ENCODE results near the gene OLIG2. TPM values are rescaled to one million over a fixed set of nuclear protein-coding genes. Genes with fewer than 3 reads are reported as not detected.

OLIG2 gene
- polyA plus RNA-seq, 3 donors: not detected

DNA sequence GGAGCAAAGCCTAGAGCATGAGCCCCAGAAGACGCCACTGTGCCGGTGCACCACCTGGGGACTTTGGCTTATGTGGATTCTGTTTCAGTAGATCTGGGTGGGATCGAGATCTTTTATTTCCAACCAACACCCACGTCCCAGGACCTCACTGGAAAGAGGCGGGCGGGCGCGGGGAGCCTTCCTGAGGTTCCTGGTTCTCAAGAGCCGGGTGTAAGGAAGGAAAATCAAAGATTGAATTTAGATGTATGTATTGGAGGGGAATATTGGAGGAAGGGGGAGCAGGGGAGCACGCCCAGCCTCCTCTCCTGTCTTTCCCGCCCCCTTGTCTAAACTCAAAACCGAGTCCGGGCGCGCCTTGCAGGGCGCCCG, 6.2 kb upstream of the OLIG2 start:
- no peak for DNase-seq (ENCODE audit: low read depth in 3 of 3, low spot score in 2 of 3)

DNA sequence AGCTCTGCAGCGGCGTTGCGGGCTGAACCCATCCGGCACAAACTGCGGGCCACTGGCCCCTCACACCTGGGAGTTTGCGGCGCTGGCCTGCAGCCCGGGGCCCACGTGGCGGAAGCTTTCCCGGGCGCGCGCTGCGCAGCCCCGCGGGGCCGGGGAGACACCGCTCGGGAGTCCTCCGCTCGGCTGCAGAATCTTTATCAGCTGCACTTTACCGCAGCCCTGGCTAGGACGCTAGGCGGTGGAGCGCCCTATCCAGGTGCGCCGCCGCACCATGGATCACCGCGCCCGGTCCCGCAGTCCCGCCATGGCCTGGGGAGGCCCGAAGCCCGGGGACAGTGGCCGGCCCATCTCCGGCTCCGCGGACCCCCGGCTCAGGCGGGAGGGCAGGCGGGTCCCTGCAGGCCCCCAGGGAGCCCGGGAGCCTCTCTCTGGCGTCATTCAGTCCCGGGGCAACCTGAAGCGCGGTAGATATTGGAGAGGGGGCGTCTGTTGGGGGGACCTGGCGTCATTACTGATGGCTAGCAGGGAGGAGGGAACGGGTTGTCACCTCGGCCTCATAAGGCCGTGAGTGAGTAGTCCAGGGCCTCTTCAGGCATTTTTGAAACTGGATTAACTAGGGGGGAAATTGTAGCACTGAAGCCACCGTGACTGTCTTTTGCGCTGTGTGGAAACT, 5.7 kb upstream of the OLIG2 start:
- no peak for DNase-seq (ENCODE audit: low read depth in 3 of 3, low spot score in 2 of 3)

DNA sequence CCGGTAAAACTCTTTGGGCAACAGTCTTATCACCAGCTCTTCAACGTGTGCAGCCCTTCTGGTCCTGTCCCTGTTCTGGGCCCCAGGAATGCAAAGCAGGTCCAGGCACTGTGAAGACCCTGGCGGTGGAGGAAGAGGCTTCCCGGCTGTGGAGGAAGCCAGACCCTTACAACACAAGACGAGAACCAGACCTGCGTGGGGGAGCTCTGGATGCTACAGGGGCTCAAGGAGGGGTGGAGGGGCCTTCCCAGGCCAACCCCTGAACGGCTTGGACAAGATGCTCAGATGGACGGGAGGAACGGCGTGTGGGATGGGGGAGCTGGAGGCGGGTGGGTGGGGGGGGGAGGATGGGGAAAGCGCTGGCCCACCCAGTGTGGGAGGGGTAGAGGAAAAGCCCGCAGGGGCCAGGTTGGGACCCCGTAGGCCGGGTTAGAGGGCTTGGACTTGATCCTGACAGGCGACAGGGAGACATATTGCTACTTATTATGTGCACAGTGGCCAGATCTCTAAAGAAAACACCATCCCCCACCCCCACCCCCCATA, 5.1 kb upstream of the OLIG2 start:
- no peak for DNase-seq (ENCODE audit: low read depth in 3 of 3, low spot score in 2 of 3)

DNA sequence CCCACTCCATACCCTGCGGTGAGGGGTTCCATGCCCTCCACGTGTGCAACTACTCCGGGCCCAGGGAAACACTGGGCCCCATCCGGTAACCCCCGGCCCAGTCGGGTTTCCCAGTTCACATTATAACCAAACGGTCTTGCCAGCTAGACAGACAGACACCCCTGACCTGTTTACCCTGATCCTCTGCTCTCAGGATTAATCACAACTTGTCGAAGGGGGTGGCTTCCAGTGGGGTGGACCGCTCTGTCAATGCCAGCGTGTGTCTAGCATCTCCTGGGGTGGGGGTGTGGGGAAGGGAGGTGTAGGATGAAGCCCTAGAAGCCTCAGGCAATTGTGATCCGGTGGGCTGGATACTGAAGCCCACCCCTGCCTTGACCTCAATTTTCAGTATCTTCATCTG, 4.6 kb upstream of the OLIG2 start:
- no peak for DNase-seq (ENCODE audit: low read depth in 3 of 3, low spot score in 2 of 3)

DNA sequence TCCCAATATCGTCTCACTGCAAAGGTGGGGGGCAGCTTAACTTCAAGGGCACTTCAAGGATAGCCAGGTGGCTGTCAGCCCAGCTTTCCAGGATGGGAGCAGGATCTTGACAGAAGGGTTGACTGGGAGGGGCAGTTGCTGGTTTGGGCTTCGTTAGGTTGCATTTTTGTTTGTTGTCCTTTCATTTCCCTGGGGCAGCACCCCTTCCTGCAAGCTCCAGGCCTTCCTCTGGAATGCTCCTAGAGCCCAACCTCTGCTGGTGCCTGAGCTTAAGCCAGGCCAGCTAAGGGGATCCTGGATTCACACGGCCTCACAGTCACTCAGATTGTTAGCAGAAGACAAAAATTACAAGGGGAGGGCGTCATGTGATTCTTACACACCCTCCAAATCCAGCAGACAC, 4.1 kb upstream of the OLIG2 start:
- no peak for DNase-seq (ENCODE audit: low read depth in 3 of 3, low spot score in 2 of 3)

DNA sequence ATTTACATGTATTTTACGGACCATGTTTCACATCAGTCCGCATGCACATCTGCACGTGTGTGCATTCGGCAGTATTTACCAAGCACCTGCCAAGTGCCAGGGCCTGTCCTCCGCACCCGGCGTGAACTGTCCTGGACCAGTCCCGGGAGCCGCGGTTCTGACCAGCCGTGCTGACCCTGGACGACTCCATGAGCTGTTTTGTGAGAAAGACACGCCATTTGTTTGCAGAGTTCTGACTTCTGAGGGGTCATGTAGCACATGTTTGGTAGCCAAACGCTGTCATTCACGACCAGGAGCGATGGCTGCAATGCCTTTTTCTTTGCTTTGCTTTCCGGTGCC, 3.3 kb upstream of the OLIG2 start:
- DNase-seq (ENCODE audit: low read depth in 3 of 3, low spot score in 2 of 3): no peak

DNA sequence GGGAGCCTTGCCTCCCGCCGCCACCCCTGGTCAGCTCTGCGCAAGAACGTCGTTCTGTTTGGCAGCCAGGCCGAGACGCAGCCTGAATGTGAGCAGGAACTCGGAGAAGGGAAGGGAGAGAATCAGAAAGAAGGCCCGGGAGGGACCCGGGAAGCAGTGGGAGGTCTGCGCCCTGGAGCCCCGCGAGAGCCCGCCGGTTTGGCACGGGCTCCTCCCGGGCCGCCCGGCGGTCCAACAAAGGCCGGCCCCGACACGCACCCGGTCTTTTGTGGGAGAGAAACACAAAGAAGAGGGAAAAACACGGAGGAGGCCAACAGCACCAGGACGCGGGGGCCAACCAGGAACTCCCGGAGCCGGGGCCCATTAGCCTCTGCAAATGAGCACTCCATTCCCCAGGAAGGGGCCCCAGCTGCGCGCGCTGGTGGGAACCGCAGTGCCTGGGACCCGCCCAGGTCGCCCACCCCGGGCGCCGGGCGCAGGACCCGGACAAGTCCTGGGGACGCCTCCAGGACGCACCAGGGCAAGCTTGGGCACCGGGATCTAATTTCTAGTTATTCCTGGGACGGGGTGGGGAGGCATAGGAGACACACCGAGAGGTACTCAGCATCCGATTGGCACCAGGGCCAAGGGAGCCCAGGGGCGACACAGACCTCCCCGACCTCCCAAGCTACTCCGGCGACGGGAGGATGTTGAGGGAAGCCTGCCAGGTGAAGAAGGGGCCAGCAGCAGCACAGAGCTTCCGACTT, 2.7 kb upstream of the OLIG2 start:
- DNase-seq (ENCODE audit: low read depth in 3 of 3, low spot score in 2 of 3): no peak

DNA sequence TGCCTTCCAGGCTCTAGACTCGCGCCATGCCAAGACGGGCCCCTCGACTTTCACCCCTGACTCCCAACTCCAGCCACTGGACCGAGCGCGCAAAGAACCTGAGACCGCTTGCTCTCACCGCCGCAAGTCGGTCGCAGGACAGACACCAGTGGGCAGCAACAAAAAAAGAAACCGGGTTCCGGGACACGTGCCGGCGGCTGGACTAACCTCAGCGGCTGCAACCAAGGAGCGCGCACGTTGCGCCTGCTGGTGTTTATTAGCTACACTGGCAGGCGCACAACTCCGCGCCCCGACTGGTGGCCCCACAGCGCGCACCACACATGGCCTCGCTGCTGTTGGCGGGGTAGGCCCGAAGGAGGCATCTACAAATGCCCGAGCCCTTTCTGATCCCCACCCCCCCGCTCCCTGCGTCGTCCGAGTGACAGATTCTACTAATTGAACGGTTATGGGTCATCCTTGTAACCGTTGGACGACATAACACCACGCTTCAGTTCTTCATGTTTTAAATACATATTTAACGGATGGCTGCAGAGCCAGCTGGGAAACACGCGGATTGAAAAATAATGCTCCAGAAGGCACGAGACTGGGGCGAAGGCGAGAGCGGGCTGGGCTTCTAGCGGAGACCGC, 2.0 kb upstream of the OLIG2 start:
- no peak for DNase-seq (ENCODE audit: low read depth in 3 of 3, low spot score in 2 of 3)

DNA sequence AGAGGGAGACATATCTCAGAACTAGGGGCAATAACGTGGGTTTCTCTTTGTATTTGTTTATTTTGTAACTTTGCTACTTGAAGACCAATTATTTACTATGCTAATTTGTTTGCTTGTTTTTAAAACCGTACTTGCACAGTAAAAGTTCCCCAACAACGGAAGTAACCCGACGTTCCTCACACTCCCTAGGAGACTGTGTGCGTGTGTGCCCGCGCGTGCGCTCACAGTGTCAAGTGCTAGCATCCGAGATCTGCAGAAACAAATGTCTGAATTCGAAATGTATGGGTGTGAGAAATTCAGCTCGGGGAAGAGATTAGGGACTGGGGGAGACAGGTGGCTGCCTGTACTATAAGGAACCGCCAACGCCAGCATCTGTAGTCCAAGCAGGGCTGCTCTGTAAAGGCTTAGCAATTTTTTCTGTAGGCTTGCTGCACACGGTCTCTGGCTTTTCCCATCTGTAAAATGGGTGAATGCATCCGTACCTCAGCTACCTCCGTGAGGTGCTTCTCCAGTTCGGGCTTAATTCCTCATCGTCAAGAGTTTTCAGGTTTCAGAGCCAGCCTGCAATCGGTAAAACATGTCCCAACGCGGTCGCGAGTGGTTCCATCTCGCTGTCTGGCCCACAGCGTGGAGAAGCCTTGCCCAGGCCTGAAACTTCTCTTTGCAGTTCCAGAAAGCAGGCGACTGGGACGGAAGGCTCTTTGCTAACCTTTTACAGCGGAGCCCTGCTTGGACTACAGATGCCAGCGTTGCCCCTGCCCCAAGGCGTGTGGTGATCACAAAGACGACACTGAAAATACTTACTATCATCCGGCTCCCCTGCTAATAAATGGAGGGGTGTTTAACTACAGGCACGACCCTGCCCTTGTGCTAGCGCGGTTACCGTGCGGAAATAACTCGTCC, 1.3 kb upstream of the OLIG2 start:
- DNase-seq (ENCODE audit: low read depth in 3 of 3, low spot score in 2 of 3): no peak

DNA sequence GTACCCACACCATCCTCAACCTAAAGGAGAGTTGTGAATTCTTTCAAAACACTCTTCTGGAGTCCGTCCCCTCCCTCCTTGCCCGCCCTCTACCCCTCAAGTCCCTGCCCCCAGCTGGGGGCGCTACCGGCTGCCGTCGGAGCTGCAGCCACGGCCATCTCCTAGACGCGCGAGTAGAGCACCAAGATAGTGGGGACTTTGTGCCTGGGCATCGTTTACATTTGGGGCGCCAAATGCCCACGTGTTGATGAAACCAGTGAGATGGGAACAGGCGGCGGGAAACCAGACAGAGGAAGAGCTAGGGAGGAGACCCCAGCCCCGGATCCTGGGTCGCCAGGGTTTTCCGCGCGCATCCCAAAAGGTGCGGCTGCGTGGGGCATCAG, 638 bp upstream of the OLIG2 start:
- no peak for DNase-seq (ENCODE audit: low read depth in 3 of 3, low spot score in 2 of 3)

DNA sequence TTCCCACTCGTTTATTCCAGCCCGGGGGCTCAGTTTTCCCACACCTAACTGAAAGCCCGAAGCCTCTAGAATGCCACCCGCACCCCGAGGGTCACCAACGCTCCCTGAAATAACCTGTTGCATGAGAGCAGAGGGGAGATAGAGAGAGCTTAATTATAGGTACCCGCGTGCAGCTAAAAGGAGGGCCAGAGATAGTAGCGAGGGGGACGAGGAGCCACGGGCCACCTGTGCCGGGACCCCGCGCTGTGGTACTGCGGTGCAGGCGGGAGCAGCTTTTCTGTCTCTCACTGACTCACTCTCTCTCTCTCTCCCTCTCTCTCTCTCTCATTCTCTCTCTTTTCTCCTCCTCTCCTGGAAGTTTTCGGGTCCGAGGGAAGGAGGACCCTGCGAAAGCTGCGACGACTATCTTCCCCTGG, 716 bp downstream of the OLIG2 start:
- DNase-seq (ENCODE audit: low read depth in 3 of 3, low spot score in 2 of 3): no peak

DNA sequence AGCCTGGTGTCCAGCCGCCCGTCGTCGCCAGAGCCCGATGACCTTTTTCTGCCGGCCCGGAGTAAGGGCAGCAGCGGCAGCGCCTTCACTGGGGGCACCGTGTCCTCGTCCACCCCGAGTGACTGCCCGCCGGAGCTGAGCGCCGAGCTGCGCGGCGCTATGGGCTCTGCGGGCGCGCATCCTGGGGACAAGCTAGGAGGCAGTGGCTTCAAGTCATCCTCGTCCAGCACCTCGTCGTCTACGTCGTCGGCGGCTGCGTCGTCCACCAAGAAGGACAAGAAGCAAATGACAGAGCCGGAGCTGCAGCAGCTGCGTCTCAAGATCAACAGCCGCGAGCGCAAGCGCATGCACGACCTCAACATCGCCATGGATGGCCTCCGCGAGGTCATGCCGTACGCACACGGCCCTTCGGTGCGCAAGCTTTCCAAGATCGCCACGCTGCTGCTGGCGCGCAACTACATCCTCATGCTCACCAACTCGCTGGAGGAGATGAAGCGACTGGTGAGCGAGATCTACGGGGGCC, 1.2 kb downstream of the OLIG2 start:
- no peak for DNase-seq (ENCODE audit: low read depth in 3 of 3, low spot score in 2 of 3)

DNA sequence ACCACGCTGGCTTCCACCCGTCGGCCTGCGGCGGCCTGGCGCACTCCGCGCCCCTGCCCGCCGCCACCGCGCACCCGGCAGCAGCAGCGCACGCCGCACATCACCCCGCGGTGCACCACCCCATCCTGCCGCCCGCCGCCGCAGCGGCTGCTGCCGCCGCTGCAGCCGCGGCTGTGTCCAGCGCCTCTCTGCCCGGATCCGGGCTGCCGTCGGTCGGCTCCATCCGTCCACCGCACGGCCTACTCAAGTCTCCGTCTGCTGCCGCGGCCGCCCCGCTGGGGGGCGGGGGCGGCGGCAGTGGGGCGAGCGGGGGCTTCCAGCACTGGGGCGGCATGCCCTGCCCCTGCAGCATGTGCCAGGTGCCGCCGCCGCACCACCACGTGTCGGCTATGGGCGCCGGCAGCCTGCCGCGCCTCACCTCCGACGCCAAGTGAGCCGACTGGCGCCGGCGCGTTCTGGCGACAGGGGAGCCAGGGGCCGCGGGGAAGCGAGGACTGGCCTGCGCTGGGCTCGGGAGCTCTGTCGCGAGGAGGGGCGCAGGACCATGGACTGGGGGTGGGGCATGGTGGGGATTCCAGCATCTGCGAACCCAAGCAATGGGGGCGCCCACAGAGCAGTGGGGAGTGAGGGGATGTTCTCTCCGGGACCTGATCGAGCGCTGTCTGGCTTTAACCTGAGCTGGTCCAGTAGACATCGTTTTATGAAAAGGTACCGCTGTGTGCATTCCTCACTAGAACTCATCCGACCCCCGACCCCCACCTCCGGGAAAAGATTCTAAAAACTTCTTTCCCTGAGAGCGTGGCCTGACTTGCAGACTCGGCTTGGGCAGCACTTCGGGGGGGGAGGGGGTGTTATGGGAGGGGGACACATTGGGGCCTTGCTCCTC, 1.9 kb downstream of the OLIG2 start:
- no peak for DNase-seq (ENCODE audit: low read depth in 3 of 3, low spot score in 2 of 3)

DNA sequence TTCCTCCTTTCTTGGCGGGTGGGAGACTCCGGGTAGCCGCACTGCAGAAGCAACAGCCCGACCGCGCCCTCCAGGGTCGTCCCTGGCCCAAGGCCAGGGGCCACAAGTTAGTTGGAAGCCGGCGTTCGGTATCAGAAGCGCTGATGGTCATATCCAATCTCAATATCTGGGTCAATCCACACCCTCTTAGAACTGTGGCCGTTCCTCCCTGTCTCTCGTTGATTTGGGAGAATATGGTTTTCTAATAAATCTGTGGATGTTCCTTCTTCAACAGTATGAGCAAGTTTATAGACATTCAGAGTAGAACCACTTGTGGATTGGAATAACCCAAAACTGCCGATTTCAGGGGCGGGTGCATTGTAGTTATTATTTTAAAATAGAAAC, 2.5 kb downstream of the OLIG2 start:
- no peak for DNase-seq (ENCODE audit: low read depth in 3 of 3, low spot score in 2 of 3)

DNA sequence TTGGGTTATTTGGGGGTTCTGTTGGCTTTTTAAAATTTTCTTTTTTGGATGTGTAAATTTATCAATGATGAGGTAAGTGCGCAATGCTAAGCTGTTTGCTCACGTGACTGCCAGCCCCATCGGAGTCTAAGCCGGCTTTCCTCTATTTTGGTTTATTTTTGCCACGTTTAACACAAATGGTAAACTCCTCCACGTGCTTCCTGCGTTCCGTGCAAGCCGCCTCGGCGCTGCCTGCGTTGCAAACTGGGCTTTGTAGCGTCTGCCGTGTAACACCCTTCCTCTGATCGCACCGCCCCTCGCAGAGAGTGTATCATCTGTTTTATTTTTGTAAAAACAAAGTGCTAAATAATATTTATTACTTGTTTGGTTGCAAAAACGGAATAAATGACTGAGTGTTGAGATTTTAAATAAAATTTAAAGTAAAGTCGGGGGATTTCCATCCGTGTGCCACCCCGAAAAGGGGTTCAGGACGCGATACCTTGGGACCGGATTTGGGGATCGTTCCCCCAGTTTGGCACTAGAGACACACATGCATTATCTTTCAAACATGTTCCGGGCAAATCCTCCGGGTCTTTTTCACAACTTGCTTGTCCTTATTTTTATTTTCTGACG, 3.1 kb downstream of the OLIG2 start:
- DNase-seq (ENCODE audit: low read depth in 3 of 3, low spot score in 2 of 3): no peak

DNA sequence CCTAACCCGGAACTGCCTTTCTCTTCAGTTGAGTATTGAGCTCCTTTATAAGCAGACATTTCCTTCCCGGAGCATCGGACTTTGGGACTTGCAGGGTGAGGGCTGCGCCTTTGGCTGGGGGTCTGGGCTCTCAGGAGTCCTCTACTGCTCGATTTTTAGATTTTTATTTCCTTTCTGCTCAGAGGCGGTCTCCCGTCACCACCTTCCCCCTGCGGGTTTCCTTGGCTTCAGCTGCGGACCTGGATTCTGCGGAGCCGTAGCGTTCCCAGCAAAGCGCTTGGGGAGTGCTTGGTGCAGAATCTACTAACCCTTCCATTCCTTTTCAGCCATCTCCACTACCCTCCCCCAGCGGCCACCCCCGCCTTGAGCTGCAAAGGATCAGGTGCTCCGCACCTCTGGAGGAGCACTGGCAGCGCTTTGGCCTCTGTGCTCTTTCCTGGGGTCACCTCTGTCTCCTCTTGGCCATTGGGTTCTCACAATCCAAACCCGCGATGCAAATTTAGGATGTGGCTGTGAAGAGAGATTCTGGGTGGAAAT, 3.7 kb downstream of the OLIG2 start:
- no peak for DNase-seq (ENCODE audit: low read depth in 3 of 3, low spot score in 2 of 3)

DNA sequence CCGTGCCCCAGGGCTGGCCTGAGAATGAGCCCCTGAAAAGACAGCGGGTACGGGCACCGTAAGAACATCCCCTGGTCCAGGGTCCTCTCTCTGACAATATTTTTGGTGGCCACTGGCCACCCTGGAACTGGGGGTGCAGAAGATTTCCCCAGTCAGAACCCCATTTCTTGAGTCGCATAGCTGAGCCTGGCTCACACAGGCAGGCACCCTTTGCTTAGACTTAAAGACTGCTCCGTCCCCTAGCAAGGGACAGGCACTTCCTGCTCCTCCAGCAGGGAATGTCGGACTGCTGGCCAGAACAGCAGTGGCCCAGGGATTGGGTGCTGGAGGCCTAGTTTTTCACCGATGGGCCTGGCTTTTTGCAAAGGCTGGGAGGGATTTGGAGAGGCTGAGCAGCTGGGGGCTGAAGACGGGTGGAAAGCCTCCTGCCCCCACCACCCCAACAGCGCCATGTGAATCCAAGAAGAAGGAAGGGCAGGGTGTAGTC, 4.3 kb downstream of the OLIG2 start:
- DNase-seq (ENCODE audit: low read depth in 3 of 3, low spot score in 2 of 3): no peak

DNA sequence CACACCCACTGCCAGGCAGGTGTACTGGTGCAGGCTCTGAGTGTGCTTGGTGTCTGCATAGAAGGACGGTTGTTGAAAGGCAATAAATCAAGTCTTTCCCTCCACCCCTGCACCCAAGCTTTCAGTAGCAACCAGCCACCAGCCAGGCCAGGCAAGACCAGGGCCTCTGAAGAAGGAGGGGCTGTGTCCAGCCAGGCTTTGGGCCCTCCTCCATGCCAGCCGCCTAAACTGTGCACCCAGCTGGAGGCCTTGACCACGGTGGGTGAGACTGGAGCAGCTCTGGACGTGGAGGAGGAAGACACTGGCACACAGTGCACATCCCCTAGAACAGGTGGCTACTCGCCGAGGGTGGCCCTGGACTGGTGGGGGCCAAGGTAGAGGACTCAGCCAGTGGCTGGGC, 4.9 kb downstream of the OLIG2 start:
- DNase-seq (ENCODE audit: low read depth in 3 of 3, low spot score in 2 of 3): no peak
